Endodermal cell (in vitro differentiated cells): ENCODE measurements around the gene PEX13. TPM values are rescaled to one million over a fixed set of nuclear protein-coding genes. Genes with fewer than 3 reads are reported as not detected.
"Not testable (repeated sequence)": the region's sequence is repeated elsewhere in the genome, so short reads cannot be mapped to it uniquely, and the experiment has no call there.

ENCODE experiments used
- DNase-seq: peaks from one replicate; pipeline ENCODE4 v3.0.0-alpha.2; 2017
- H3K27ac ChIP-seq: 2 replicates; pipeline ENCODE4 v1.5.1; 2013; ENCODE audit warnings: mild to moderate bottlenecking, low read depth, low read length, moderate library complexity
- H3K27me3 ChIP-seq: 2 replicates; pipeline ENCODE4 v1.6.1; 2013; ENCODE audit warnings: mild to moderate bottlenecking, low read length, moderate library complexity; ENCODE audit not compliant: insufficient read depth, control insufficient read depth, poor library complexity, severe bottlenecking
- H3K36me3 ChIP-seq: 2 replicates; pipeline ENCODE4 v1.7.0; 2013; ENCODE audit warnings: mild to moderate bottlenecking, low read length, moderate library complexity; ENCODE audit not compliant: control insufficient read depth, insufficient read depth
- H3K4me1 ChIP-seq: one replicate; pipeline ENCODE4 v1.7.0; 2013; ENCODE audit warnings: low read length; ENCODE audit not compliant: control insufficient read depth, insufficient read depth
- H3K4me3 ChIP-seq: 2 replicates; pipeline ENCODE4 v1.5.1; 2013; ENCODE audit warnings: mild to moderate bottlenecking, low read length, moderate library complexity
- H3K9ac ChIP-seq: 2 replicates; pipeline ENCODE4 v1.6.1; 2013; ENCODE audit warnings: mild to moderate bottlenecking, low read length, moderate library complexity; ENCODE audit not compliant: poor library complexity, severe bottlenecking; ENCODE audit errors: extremely low read depth
- H3K9me3 ChIP-seq: 2 replicates; pipeline ENCODE4 v1.6.1; 2013; ENCODE audit warnings: mild to moderate bottlenecking, low read length, moderate library complexity; ENCODE audit not compliant: control insufficient read depth
- H3K27ac Mint-ChIP-seq: 2 replicates; pipeline ENCODE4 v1.8.0; 2020; ENCODE audit warnings: mixed read lengths
- H3K27me3 Mint-ChIP-seq: 2 replicates; pipeline ENCODE4 v1.8.0; 2021; ENCODE audit warnings: mild to moderate bottlenecking, mixed read lengths; ENCODE audit not compliant: insufficient read depth
- H3K36me3 Mint-ChIP-seq: 2 replicates; pipeline ENCODE4 v1.8.0; 2020; ENCODE audit warnings: low read depth, mixed read lengths
- H3K4me1 Mint-ChIP-seq: 2 replicates; pipeline ENCODE4 v1.8.0; 2020; ENCODE audit warnings: mixed read lengths
- H3K4me3 Mint-ChIP-seq: 2 replicates; pipeline ENCODE4 v1.8.0; 2020; ENCODE audit warnings: mild to moderate bottlenecking, moderate library complexity, mixed read lengths
- H3K9me3 Mint-ChIP-seq: 2 replicates; pipeline ENCODE4 v1.8.0; 2020; ENCODE audit warnings: mild to moderate bottlenecking, mixed read lengths
- WGBS, 2 experiments: methylation state at CpG; one replicate each; pipeline versions ENCODE4 v1.1.5 to v1.1.7; 2013; ENCODE audit warnings: missing lambda C conversion rate in 2 of 2, mixed read lengths in 1 of 2; ENCODE audit not compliant: insufficient coverage in 1 of 2, insufficient read length in 1 of 2; 5-methylcytosine and 5-hydroxymethylcytosine counted together
- total RNA-seq, 2 donors: library from RNA; stranded (reverse); fragmentation: NEBNext Ultra II Directional in 1 of 2; extraction: Animal tissue kit (Norgen Biotek cat#: 25700) in 1 of 2; gene quantifications; 2 replicates in 1 of 2; 3 replicates in 1 of 2; pipeline ENCODE4 v1.2.1, GENCODE V29; 2021
- TF ChIP-seq, protein P1 (sequence below): fragments of 200-600 bp; sonication (generic); conservative IDR thresholded peaks from 2 replicates; pipeline ENCODE4 v1.5.0; 2021; ENCODE audit warnings: antibody characterized with exemption, mild to moderate bottlenecking

Gene PEX13
- total RNA-seq, 2 donors from 2014 or later = 24.3 to 25.9 TPM

DNA sequence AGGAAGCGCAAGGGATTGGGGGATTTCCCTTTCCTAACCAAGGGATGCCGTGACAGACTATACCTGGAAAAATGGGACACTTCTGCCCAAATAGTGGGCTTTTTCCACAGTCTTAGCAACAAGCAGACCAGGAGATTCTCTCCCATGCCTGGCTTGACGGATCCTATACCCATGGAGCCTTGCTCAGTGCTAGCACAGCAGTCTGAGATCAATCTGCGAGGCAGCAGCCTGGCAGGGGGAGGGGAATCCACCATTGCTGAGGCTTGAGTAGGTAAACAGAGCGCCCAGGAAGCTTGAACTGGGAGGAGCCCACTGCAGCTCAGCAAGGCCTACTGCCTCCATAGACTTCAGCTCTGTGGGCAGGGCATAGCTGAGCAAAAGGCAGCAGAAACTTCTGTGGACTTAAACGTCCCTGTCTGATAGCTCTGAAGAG is 3.7 kb downstream of the PEX13 start:
- no peaks in the 10 kb centered on the region for H3K27me3 ChIP-seq
- TF ChIP-seq, protein P1, sequence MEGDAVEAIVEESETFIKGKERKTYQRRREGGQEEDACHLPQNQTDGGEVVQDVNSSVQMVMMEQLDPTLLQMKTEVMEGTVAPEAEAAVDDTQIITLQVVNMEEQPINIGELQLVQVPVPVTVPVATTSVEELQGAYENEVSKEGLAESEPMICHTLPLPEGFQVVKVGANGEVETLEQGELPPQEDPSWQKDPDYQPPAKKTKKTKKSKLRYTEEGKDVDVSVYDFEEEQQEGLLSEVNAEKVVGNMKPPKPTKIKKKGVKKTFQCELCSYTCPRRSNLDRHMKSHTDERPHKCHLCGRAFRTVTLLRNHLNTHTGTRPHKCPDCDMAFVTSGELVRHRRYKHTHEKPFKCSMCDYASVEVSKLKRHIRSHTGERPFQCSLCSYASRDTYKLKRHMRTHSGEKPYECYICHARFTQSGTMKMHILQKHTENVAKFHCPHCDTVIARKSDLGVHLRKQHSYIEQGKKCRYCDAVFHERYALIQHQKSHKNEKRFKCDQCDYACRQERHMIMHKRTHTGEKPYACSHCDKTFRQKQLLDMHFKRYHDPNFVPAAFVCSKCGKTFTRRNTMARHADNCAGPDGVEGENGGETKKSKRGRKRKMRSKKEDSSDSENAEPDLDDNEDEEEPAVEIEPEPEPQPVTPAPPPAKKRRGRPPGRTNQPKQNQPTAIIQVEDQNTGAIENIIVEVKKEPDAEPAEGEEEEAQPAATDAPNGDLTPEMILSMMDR = no peak
- no peaks in the 10 kb centered on the region for H3K4me1 ChIP-seq
- no peak overlapping the region for H3K4me3 ChIP-seq
- peaks cover 28% of the 10 kb centered on the region for H3K36me3 ChIP-seq
- WGBS, 2 experiments = 92 to 95% methylated on average over 6 of the region's 6 CpGs
- no peak overlapping the region for H3K9ac ChIP-seq
- Mint-ChIP-seq H3K27ac (no peak overlapping the region), H3K27me3 (no peaks in the 10 kb centered on the region), H3K4me3 (no peak overlapping the region), H3K36me3 (peaks cover 36% of the 10 kb centered on the region), H3K4me1 (peaks cover 3% of the 10 kb centered on the region), H3K9me3 (peaks cover 12% of the 10 kb centered on the region)
- peaks cover 9% of the 10 kb centered on the region for H3K9me3 ChIP-seq
- no peak for DNase-seq
- H3K27ac ChIP-seq = no peak overlapping the region

DNA sequence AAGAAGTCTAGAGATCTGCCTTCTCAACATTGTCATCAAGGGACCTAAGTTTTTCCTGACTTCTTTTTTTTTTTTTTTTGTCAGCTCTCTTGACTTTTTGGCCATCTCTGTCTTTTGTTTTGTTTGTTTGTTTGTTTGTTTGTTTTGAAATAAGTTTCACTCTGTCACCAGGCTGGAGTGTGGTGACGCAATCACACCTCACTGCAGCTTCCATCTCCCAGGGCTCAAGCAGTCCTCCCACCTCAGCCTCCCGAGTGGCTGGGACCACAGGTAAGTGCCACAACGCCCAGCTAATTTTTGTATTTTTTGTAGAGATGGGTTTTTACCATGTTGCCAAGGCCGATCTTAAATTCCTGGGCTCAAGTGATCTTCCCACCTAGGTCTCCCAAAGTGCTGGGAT is 6.2 kb downstream of the PEX13 start:
- H3K36me3 ChIP-seq = peaks cover 28% of the 10 kb centered on the region
- Mint-ChIP-seq H3K36me3 (peaks cover 47% of the 10 kb centered on the region), H3K4me3 (no peak overlapping the region), H3K9me3 (peaks cover 12% of the 10 kb centered on the region), H3K27me3 (no peaks in the 10 kb centered on the region), H3K4me1 (peaks cover 2% of the 10 kb centered on the region), H3K27ac (no peak overlapping the region)
- H3K27ac ChIP-seq = no peak overlapping the region
- no peak overlapping the region for H3K9ac ChIP-seq
- peaks cover 9% of the 10 kb centered on the region for H3K9me3 ChIP-seq
- DNase-seq = no peak
- H3K4me1 ChIP-seq = no peaks in the 10 kb centered on the region
- TF ChIP-seq, protein P1 = no peak
- no peaks in the 10 kb centered on the region for H3K27me3 ChIP-seq
- H3K4me3 ChIP-seq = no peak overlapping the region
- WGBS, 2 experiments = 78 to 90% methylated on average over 1 to 4 of the region's 4 CpGs

DNA sequence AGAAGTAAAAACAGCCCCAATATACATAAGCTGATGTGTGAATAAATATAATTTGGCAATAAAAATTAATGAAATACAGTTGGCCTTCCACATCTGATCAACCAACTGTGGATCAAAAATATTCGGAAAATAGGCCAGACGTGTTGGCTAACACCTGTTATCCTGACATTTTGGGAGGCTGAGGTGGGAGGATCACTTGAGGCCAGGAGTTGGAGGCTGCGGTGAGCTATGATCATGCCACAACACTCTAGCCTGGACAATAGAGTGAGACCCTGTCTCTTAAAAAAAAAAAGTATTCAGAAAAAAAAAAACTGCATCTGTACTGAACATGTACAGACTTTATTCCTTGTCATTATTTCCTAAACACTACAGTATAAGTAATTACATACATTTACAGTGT is 12.0 kb downstream of the PEX13 start:
- H3K9me3 ChIP-seq = peaks cover 18% of the 10 kb centered on the region
- Mint-ChIP-seq H3K4me1 (no peaks in the 10 kb centered on the region), H3K36me3 (peaks cover 49% of the 10 kb centered on the region), H3K9me3 (peaks cover 9% of the 10 kb centered on the region), H3K4me3 (no peak overlapping the region), H3K27me3 (no peaks in the 10 kb centered on the region), H3K27ac (no peak overlapping the region)
- no peaks in the 10 kb centered on the region for H3K27me3 ChIP-seq
- 97 to 100% methylated on average over 2 to 3 of the region's 3 CpGs for WGBS, 2 experiments
- no peak overlapping the region for H3K9ac ChIP-seq
- H3K36me3 ChIP-seq = peaks cover 38% of the 10 kb centered on the region
- no peak overlapping the region for H3K27ac ChIP-seq
- DNase-seq = no peak
- no peaks in the 10 kb centered on the region for H3K4me1 ChIP-seq
- TF ChIP-seq, protein P1 = no peak
- no peak overlapping the region for H3K4me3 ChIP-seq

DNA sequence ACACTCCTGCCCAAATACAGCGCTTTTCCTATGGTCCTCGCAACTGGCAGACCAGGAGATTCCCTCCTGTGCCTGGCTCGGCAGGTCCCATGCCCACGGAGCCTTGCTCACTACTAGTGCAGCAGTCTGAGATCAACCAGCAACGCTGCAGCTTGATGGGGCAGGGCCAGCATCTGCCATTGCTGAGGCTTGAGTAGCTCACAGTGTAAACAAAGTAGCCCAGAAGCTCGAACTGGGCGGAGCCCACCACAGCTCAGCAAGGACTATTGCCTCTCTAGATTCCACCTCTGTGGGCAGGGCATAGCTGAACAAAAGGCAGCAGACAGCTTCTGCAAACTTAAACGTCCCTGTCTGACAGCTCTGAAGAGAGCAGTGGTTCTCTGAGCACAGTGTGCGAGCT is 17.1 kb downstream of the PEX13 start:
- H3K27ac Mint-ChIP-seq, H3K27ac ChIP-seq, H3K4me3 ChIP-seq, H3K4me1 Mint-ChIP-seq, H3K4me1 ChIP-seq, H3K9ac ChIP-seq, H3K4me3 Mint-ChIP-seq, DNase-seq, H3K27me3 Mint-ChIP-seq, H3K27me3 ChIP-seq: not testable (repeated sequence)
- Mint-ChIP-seq H3K36me3 (peaks cover 61% of the 10 kb centered on the region), H3K9me3 (peaks cover 59% of the 10 kb centered on the region)
- H3K9me3 ChIP-seq = peaks cover 37% of the 10 kb centered on the region
- peaks cover 47% of the 10 kb centered on the region for H3K36me3 ChIP-seq
- 93 to 95% methylated on average over 7 to 9 of the region's 9 CpGs for WGBS, 2 experiments

DNA sequence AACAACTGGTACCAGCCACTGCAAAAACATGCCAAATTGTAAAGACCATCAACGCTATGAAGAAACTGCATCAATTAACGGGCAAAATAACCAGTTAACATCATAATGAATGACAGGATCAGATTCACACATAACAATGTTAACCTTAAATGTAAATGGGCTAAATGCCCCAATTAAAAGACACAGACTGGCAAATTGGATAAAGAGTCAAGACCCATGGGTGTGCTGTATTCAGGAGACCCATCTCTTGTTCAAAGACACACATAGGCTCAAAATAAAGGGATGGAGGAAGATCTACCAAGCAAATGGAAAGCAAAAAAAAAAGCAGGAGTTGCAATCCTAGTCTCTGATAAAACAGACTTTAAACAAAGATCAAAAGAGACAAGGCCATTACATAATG is 19.1 kb downstream of the PEX13 start:
- 95% methylated on average over 2 of the region's 2 CpGs; no CpG with 5 or more reads in 1 of the 2 experiments for WGBS, 2 experiments
- not testable (repeated sequence) for H3K4me1 Mint-ChIP-seq, H3K27me3 ChIP-seq, H3K27me3 Mint-ChIP-seq, H3K9ac ChIP-seq, DNase-seq, H3K4me3 Mint-ChIP-seq, H3K27ac ChIP-seq, H3K4me1 ChIP-seq, H3K4me3 ChIP-seq, H3K27ac Mint-ChIP-seq
- peaks cover 37% of the 10 kb centered on the region for H3K9me3 ChIP-seq
- H3K36me3 ChIP-seq = peaks cover 35% of the 10 kb centered on the region
- H3K9me3 Mint-ChIP-seq = peaks cover 62% of the 10 kb centered on the region
- peaks cover 55% of the 10 kb centered on the region for H3K36me3 Mint-ChIP-seq
